ENCODE measurements around the gene PCNX2.
"Not testable (repeated sequence)": the region's sequence is repeated elsewhere in the genome, so short reads cannot be mapped to it uniquely, and the experiment has no call there.

Gene PCNX2

DNA sequence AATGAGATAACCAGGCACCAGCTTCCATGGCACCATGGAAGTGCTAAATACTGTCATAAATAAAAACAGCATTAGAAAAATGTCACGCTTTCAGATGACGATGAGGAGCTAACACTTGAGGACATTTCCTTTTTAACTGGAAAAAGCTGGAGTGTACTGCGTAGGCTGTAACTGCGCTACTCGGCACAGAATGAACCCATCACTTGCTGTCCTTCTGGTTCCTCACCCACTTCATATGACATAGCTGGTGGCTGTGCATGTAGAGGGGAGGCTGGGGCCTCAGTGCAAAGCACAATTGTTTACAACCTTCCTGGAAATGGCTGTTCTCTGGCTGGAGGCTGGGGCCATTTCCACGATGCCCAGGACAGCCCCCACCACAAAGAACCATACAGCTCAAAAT is 289.4 kb downstream of the PCNX2 start:
- TF ChIP-seq, protein P1, sequence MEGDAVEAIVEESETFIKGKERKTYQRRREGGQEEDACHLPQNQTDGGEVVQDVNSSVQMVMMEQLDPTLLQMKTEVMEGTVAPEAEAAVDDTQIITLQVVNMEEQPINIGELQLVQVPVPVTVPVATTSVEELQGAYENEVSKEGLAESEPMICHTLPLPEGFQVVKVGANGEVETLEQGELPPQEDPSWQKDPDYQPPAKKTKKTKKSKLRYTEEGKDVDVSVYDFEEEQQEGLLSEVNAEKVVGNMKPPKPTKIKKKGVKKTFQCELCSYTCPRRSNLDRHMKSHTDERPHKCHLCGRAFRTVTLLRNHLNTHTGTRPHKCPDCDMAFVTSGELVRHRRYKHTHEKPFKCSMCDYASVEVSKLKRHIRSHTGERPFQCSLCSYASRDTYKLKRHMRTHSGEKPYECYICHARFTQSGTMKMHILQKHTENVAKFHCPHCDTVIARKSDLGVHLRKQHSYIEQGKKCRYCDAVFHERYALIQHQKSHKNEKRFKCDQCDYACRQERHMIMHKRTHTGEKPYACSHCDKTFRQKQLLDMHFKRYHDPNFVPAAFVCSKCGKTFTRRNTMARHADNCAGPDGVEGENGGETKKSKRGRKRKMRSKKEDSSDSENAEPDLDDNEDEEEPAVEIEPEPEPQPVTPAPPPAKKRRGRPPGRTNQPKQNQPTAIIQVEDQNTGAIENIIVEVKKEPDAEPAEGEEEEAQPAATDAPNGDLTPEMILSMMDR (IDR thresholded peaks at IDR 0.05; ENCODE audit: low read depth, low read length), result no peak
- H3K4me3 ChIP-seq (ENCODE audit: low read depth, low read length), result no peak overlapping the region

DNA sequence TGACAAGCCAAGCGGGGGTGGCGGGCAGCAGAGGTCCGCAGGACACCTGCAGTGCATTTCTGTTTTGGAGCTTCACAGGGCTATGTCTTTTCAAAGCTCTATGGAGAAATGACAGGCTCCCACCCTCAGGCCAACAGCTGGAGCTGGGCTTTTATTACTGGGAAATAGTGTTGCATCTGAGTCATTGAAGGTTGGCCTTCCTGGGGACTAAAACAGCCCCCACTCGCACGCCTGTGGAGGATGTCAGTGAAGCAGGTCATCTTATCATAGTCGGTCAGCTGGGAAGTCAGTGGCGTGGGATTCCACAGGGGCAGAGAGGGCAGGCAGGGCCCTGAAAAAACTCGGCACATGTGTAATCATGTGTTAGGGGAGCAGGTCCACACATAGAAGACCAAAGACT is 289.8 kb downstream of the PCNX2 start:
- H3K4me3 ChIP-seq (ENCODE audit: low read depth, low read length), result no peak overlapping the region
- TF ChIP-seq, protein P1 (IDR thresholded peaks at IDR 0.05; ENCODE audit: low read depth, low read length), result no peak

DNA sequence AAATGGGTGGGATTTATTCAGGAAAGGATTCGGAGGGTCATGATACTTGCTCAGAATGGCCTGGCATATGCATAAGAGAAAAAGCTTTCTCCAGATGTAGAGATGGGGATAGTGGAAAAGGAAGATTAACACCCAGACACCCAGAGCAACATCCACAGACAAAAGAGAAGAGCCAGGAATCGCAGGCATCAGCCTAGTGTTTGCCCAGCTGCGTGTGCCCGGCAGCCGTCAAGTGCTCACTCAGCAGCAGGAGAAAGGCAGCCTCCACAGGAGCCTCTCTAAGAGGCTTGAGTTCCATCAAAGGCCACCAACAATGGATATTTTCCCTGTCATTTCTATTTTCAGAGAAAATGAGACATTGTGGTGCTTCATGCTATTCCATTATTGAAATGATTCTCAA is 290.4 kb downstream of the PCNX2 start:
- H3K4me3 ChIP-seq (ENCODE audit: low read depth, low read length), result no peak overlapping the region

DNA sequence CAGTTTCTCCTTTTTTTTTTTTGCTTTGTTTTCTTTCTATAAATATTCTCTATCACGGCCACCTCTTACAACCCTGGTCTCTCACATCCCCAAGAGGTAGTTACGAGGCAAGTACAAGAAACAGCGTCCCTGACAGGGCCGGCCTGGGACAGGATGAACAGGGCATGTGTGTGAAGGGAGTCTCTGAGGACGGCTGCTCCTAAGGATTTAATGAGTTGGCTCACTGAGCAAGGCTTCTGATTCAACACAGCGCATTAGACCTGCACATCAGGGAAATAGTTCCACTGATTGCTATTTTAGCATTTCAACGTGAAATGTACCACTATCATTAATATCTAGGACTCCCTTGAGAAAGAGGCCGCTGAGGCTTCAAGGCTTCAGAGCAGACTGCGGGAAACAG is 291.1 kb downstream of the PCNX2 start:
- H3K4me3 ChIP-seq (ENCODE audit: low read depth, low read length), result no peak overlapping the region
- TF ChIP-seq, protein P1 (IDR thresholded peaks at IDR 0.05; ENCODE audit: low read depth, low read length), result no peak

More for the DNA sequence above, 290.4 kb downstream of the PCNX2 start:
- TF ChIP-seq, protein P1 (IDR thresholded peaks at IDR 0.05; ENCODE audit: low read depth, low read length), result no peak

DNA sequence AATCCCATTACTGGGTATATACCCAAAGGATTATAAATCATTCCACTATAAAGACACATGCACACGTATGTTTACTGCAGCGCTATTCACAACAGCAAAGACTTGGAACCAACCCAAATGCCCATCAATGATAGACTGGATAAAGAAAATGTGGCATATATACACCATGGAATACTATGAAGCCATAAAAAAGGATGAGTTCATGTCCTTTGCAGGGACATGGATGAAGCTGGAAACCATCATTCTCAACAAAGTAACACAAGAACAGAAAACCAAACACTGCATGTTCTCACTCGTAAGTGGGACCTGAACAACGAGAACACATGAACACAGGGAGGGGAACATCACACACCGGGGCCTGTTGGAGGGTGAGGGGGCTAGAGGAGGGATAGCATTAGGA is 291.9 kb downstream of the PCNX2 start:
- not testable (repeated sequence) for H3K4me3 ChIP-seq (ENCODE audit: low read depth, low read length)

DNA sequence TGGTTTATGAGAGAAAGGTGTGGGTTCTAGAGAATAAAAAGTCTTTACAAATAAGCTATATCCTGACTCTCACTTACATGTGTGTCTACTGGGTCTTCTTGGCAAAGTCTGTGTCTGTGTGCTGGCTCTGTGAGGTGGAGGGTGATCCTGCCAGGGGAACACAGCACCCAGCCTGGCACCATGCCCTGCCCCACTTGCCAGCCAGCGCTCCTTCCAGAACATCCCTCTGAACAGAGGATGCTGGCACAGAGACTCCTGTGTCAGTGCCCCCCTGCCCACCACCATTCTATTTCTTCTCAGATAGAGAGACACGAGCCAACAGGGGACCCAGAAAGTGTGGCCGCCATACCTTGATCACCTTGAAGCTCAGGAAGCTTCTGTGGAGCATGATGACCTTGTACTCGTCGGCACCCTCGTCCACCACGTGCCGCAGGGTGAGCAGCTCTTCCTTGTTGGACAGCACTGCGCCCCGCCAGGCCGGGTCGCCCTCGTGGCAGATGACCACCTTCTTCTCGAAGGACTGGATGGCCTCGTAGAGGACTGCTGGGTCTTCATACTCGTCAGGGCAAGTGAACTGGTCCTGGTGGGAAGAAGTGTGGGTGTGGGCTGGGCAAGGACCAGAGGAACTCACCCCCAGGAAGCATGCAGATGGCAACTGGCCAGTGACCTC is 295.4 kb downstream of the PCNX2 start:
- TF ChIP-seq, protein P1 (IDR thresholded peaks at IDR 0.05; ENCODE audit: low read depth, low read length), result no peak
- no peak overlapping the region for H3K4me3 ChIP-seq (ENCODE audit: low read depth, low read length)

DNA sequence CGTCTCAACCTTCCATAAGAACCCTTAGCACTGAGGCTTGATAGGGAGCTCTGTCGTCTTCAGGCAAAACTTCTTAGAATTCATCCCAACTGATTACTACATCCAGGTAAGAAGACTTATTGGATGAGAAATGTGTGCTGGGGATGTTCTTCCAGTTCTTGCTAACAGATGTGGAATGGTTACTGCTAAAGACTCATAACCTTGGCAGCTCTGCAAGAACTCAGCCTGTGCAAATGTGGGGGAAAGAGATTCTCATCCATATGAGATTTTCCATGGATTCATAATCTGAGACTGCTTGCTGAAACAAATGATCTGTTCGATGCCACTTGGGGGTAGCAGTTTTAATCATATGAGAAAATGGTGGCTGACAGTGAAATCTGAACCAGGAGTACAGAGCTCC is 296.9 kb downstream of the PCNX2 start:
- TF ChIP-seq, protein P1 (IDR thresholded peaks at IDR 0.05; ENCODE audit: low read depth, low read length), result no peak
- H3K4me3 ChIP-seq (ENCODE audit: low read depth, low read length), result no peak overlapping the region

DNA sequence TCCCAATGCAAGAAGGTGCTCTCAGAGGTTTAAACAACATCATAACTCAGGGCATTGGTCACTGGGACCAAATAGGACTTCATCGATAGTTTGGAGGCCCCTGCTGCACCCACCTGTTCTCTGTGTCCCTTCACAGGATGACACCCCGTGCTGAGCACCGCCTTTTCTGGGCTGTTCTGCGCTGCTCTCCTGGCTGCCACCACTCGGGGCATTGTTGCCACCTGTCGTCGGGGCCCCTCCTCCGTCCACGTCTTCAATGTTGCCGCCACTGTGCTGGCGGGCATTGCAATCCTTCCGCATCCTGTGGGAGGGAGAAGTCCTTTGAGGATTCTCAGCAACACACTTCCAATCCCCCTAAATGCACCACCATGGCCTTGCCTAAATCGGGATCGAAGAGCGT is 297.4 kb downstream of the PCNX2 start:
- no peak overlapping the region for H3K4me3 ChIP-seq (ENCODE audit: low read depth, low read length)

More for the DNA sequence above, 297.4 kb downstream of the PCNX2 start:
- TF ChIP-seq, protein P1 (IDR thresholded peaks at IDR 0.05; ENCODE audit: low read depth, low read length), result no peak
